Central memory CD4-positive, alpha-beta T cell (primary cell): ENCODE results near the gene SLC22A17.
A peak's percentile ranks its signal among the peaks of the same experiment; 100 is the strongest.
"Not testable (repeated sequence)": the region's sequence is repeated elsewhere in the genome, so short reads cannot be mapped to it uniquely, and the experiment has no call there.

Experiments used
- DNase-seq: peaks from one replicate; pipeline ENCODE4 v3.0.0; 2022

The SLC22A17 gene

GRCh38 chr14:23335623-23336022, 17.1 kb downstream of the SLC22A17 start:
- no peak for DNase-seq

- peak; percentile 50 for DNase-seq
These were observed 24.5 kb downstream of the SLC22A17 start for GRCh38 chr14:23327947-23328744.

- DNase-seq, result no peak
These were observed 26.0 kb downstream of the SLC22A17 start for GRCh38 chr14:23326491-23327332.

- not testable (repeated sequence) for DNase-seq
These were observed 26.9 kb downstream of the SLC22A17 start for GRCh38 chr14:23325746-23326145.

- no peak for DNase-seq
These were observed 27.7 kb downstream of the SLC22A17 start for GRCh38 chr14:23324993-23325392.

- DNase-seq, result no peak
These were observed 28.2 kb downstream of the SLC22A17 start for GRCh38 chr14:23324455-23324846.

GRCh38 chr14:23323838-23324454, 28.7 kb downstream of the SLC22A17 start:
- no peak for DNase-seq

GRCh38 chr14:23322568-23323517, 29.8 kb downstream of the SLC22A17 start:
- no peak for DNase-seq

GRCh38 chr14:23321572-23322547, 30.8 kb downstream of the SLC22A17 start:
- DNase-seq, result peak; percentile 21

GRCh38 chr14:23320584-23321571, 31.8 kb downstream of the SLC22A17 start, which contains the start of gene PABPN1:
TSS of gene PABPN1 (plus strand) at chr14:23321457. CDS start at chr14:23321470, 13 bp downstream.
- DNase-seq, result peak; percentile 100

- DNase-seq, result no peak
These were observed 32.7 kb downstream of the SLC22A17 start for GRCh38 chr14:23319746-23320583.

- no peak for DNase-seq
These were observed 36.4 kb downstream of the SLC22A17 start for GRCh38 chr14:23316300-23316699.

- DNase-seq, result no peak
These were observed 42.1 kb downstream of the SLC22A17 start for GRCh38 chr14:23310546-23310945.

- DNase-seq, result no peak
These were observed 43.8 kb downstream of the SLC22A17 start for GRCh38 chr14:23308721-23309445.

GRCh38 chr14:23307687-23308644, 44.7 kb downstream of the SLC22A17 start:
- no peak for DNase-seq

GRCh38 chr14:23307146-23307530, 45.5 kb downstream of the SLC22A17 start:
- no peak for DNase-seq
